Mucosa of rectum (tissue), 2 donors: ENCODE measurements around the gene NSMCE4A.
"Not testable (repeated sequence)": the region's sequence is repeated elsewhere in the genome, so short reads cannot be mapped to it uniquely, and the experiment has no call there.

Experiments
- H3K27ac ChIP-seq, 2 donors: one replicate each; pipeline ENCODE4 v1.7.0; 2013; ENCODE audit warnings: inconsistent platforms in 2 of 2, low read depth in 2 of 2, low read length in 2 of 2
- H3K27me3 ChIP-seq, 2 donors: one replicate each; pipeline ENCODE4 v1.7.0; 2013; ENCODE audit warnings: low read length in 2 of 2; ENCODE audit not compliant: control insufficient read depth in 2 of 2, insufficient read depth in 2 of 2
- H3K36me3 ChIP-seq, 2 donors: one replicate each; pipeline ENCODE4 v1.7.0; 2013; ENCODE audit warnings: low read length in 2 of 2; ENCODE audit not compliant: control insufficient read depth in 2 of 2, insufficient read depth in 2 of 2
- H3K4me1 ChIP-seq, 2 donors: one replicate each; pipeline ENCODE4 v1.7.0; 2013; ENCODE audit warnings: low read length in 2 of 2, mild to moderate bottlenecking in 1 of 2; ENCODE audit not compliant: control insufficient read depth in 2 of 2, insufficient read depth in 2 of 2
- H3K4me3 ChIP-seq, 2 donors: one replicate each; pipeline ENCODE4 v1.7.0; 2013; ENCODE audit warnings: low read length in 2 of 2
- H3K9ac ChIP-seq, 2 donors: one replicate each; pipeline ENCODE4 v1.7.0; 2013; ENCODE audit warnings: low read length in 2 of 2, low read depth in 1 of 2, mild to moderate bottlenecking in 1 of 2
- H3K9me3 ChIP-seq, 2 donors: one replicate each; pipeline ENCODE4 v1.7.0; 2013; ENCODE audit warnings: low read length in 2 of 2; ENCODE audit not compliant: control insufficient read depth in 2 of 2
- donor health status: healthy.
- donor health status: Normal muscosa, but diverticular disease.

The NSMCE4A gene

GRCh38 chr10:121974535-121975294 lies at the start of gene NSMCE4A:
TSS of gene NSMCE4A (minus strand) at chr10:121975217. CDS start at chr10:121975165, 52 bp downstream.
- Histone ChIP-seq H3K36me3 (peaks cover 8 to 9% of the 10 kb centered on the region in 2 donors), H3K9me3 (no peaks in the 10 kb centered on the region), H3K27ac (peak within 1 kb of the TSS; percentile 98 to 99), H3K27me3 (no peaks in the 10 kb centered on the region), H3K4me1 (peaks cover 6 to 17% of the 10 kb centered on the region in 2 donors), H3K9ac (peak within 1 kb of the TSS; percentile 88 to 97), H3K4me3 (peak within 1 kb of the TSS; percentile 83 to 85)

GRCh38 chr10:122023257-122023656 lies 48.2 kb upstream of the NSMCE4A start:
- H3K9ac ChIP-seq, H3K27ac ChIP-seq, H3K27me3 ChIP-seq, H3K36me3 ChIP-seq, H3K4me3 ChIP-seq, H3K9me3 ChIP-seq: not testable (repeated sequence)
- peaks cover 4 to 14% of the 10 kb centered on the region in 2 donors for H3K4me1 ChIP-seq

- no peak overlapping the region for H3K4me3 ChIP-seq
Observed at GRCh38 chr10:122022276-122022675, 47.3 kb upstream of the NSMCE4A start.

GRCh38 chr10:122021828-122022227 lies 46.8 kb upstream of the NSMCE4A start:
- Histone ChIP-seq H3K27ac (peak overlapping the region in 1 of 2 donors; percentile 43), H3K9me3 (no peaks in the 10 kb centered on the region), H3K9ac (no peak overlapping the region), H3K4me1 (peaks cover 4 to 16% of the 10 kb centered on the region in 2 donors), H3K4me3 (peak overlapping the region in 1 of 2 donors; percentile 16), H3K27me3 (no peaks in the 10 kb centered on the region), H3K36me3 (no peaks in the 10 kb centered on the region)

More at GRCh38 chr10:122022276-122022675, 47.3 kb upstream of the NSMCE4A start:
- Histone ChIP-seq H3K9me3 (no peaks in the 10 kb centered on the region), H3K27ac (no peak overlapping the region), H3K27me3 (no peaks in the 10 kb centered on the region), H3K4me1 (peaks cover 4 to 16% of the 10 kb centered on the region in 2 donors), H3K9ac (no peak overlapping the region), H3K36me3 (no peaks in the 10 kb centered on the region)

GRCh38 chr10:122021379-122021778 lies 46.4 kb upstream of the NSMCE4A start:
- Histone ChIP-seq H3K4me3 (peak overlapping the region in 1 of 2 donors; percentile 16), H3K4me1 (peaks cover 4 to 16% of the 10 kb centered on the region in 2 donors), H3K9ac (peak overlapping the region in 1 of 2 donors; percentile 38), H3K27ac (peak overlapping the region in 1 of 2 donors; percentile 43), H3K27me3 (no peaks in the 10 kb centered on the region), H3K36me3 (no peaks in the 10 kb centered on the region), H3K9me3 (no peaks in the 10 kb centered on the region)

- H3K27me3 ChIP-seq = no peaks in the 10 kb centered on the region
- peak overlapping the region; percentile 74 to 75 for H3K4me3 ChIP-seq
- peak overlapping the region in 1 of 2 donors; percentile 77 for H3K9ac ChIP-seq
- H3K36me3 ChIP-seq = no peaks in the 10 kb centered on the region
- H3K27ac ChIP-seq = peak overlapping the region; percentile 91 to 93
- peaks cover 4 to 16% of the 10 kb centered on the region in 2 donors for H3K4me1 ChIP-seq
- no peaks in the 10 kb centered on the region for H3K9me3 ChIP-seq
Observed at GRCh38 chr10:122020226-122020625, 45.2 kb upstream of the NSMCE4A start.

- peak overlapping the region; percentile 74 to 75 for H3K4me3 ChIP-seq
- H3K27ac ChIP-seq = peak overlapping the region; percentile 91 to 93
- H3K4me1 ChIP-seq = peaks cover 4 to 19% of the 10 kb centered on the region in 2 donors
- H3K9ac ChIP-seq = peak overlapping the region; percentile 77 to 80
- no peaks in the 10 kb centered on the region for H3K9me3 ChIP-seq
- H3K27me3 ChIP-seq = no peaks in the 10 kb centered on the region
- no peaks in the 10 kb centered on the region for H3K36me3 ChIP-seq
Observed at GRCh38 chr10:122019414-122019975, 44.5 kb upstream of the NSMCE4A start.

GRCh38 chr10:122018951-122019413 lies 44.0 kb upstream of the NSMCE4A start:
- H3K36me3 ChIP-seq = no peaks in the 10 kb centered on the region
- peak overlapping the region; percentile 74 to 75 for H3K4me3 ChIP-seq
- peak overlapping the region; percentile 77 to 80 for H3K9ac ChIP-seq
- peaks cover 4 to 21% of the 10 kb centered on the region in 2 donors for H3K4me1 ChIP-seq
- H3K27ac ChIP-seq = peak overlapping the region; percentile 91 to 93
- H3K27me3 ChIP-seq = no peaks in the 10 kb centered on the region
- no peaks in the 10 kb centered on the region for H3K9me3 ChIP-seq

GRCh38 chr10:122018491-122018890 lies 43.5 kb upstream of the NSMCE4A start:
- Histone ChIP-seq H3K36me3 (no peaks in the 10 kb centered on the region), H3K27ac (peak overlapping the region; percentile 91 to 93), H3K27me3 (no peaks in the 10 kb centered on the region), H3K4me3 (peak overlapping the region; percentile 74 to 75), H3K4me1 (peaks cover 4 to 21% of the 10 kb centered on the region in 2 donors), H3K9me3 (no peaks in the 10 kb centered on the region), H3K9ac (peak overlapping the region; percentile 77 to 80)

- Histone ChIP-seq H3K4me1 (peaks cover 4 to 21% of the 10 kb centered on the region in 2 donors), H3K27ac (peak overlapping the region; percentile 91 to 93)
- H3K9me3 ChIP-seq, H3K27me3 ChIP-seq, H3K4me3 ChIP-seq, H3K9ac ChIP-seq, H3K36me3 ChIP-seq: not testable (repeated sequence)
Observed at GRCh38 chr10:122017926-122018325, 42.9 kb upstream of the NSMCE4A start.
